OCI-LY7 (cell line): ENCODE measurements around the gene LILRB1. TPM values are rescaled to one million over a fixed set of nuclear protein-coding genes. Genes with fewer than 3 reads are reported as not detected.
"Not testable (repeated sequence)": the region's sequence is repeated elsewhere in the genome, so short reads cannot be mapped to it uniquely, and the experiment has no call there.

ENCODE experiments used
- BruUV-seq: library from RNA; stranded (reverse); fragments of 400-500 nt; replicated peaks from 2 replicates; lab custom pipeline; 2021; lab: Mats Ljungman, UMichigan
- CTCF ChIA-PET: fragments of 300-600 bp; sonication (Branson Sonifier 250); formaldehyde crosslinking; loops from one replicate; lab custom pipeline; 2022; ENCODE audit warnings: antibody characterized with exemption; ENCODE audit not compliant: unreplicated experiment; lab: Charles Lee
- POLR2A ChIA-PET: fragments of 300-600 bp; sonication (Branson Sonifier 250); formaldehyde crosslinking; loops from one replicate; lab custom pipeline; 2022; ENCODE audit warnings: antibody characterized with exemption; lab: Charles Lee
- DNase-seq: peaks from one replicate; pipeline ENCODE4 v3.0.0-alpha.2; 2015; ENCODE audit warnings: low spot score
- H2AFZ ChIP-seq: fragments of 200-600 bp; sonication (generic), shearing (Covaris generic); 2 replicates; pipeline ENCODE4 v1.6.1; 2014; ENCODE audit warnings: mild to moderate bottlenecking, antibody characterized with exemption, low read length, moderate library complexity
- H3K27ac ChIP-seq: fragments of 200-600 bp; sonication (generic); 2 replicates; pipeline ENCODE4 v1.5.1; 2014; ENCODE audit warnings: mixed run types, low read depth, mild to moderate bottlenecking, moderate library complexity, low read length, inconsistent platforms; ENCODE audit not compliant: poor library complexity, severe bottlenecking
- H3K36me3 ChIP-seq: fragments of 200-600 bp; sonication (generic); 2 replicates; pipeline ENCODE4 v1.6.1; 2014; ENCODE audit warnings: mild to moderate bottlenecking, antibody characterized with exemption, low read length, moderate library complexity, mixed read lengths; ENCODE audit not compliant: insufficient read depth
- H3K4me1 ChIP-seq: fragments of 200-600 bp; sonication (generic); 2 replicates; pipeline ENCODE4 v1.5.1; 2014; ENCODE audit warnings: mild to moderate bottlenecking, low read length; ENCODE audit not compliant: insufficient read depth, poor library complexity, severe bottlenecking
- H3K4me2 ChIP-seq: fragments of 200-600 bp; sonication (generic); 2 replicates; pipeline ENCODE4 v1.6.1; 2014; ENCODE audit warnings: mild to moderate bottlenecking, low read length
- H3K4me3 ChIP-seq: fragments of 200-600 bp; sonication (generic); 2 replicates; pipeline ENCODE4 v1.5.1; 2014; ENCODE audit warnings: mild to moderate bottlenecking, low read depth, low read length; ENCODE audit not compliant: poor library complexity, severe bottlenecking
- H3K79me2 ChIP-seq: fragments of 200-600 bp; sonication (generic); 2 replicates; pipeline ENCODE4 v1.6.1; 2016; ENCODE audit warnings: low read depth, mild to moderate bottlenecking, low read length, moderate library complexity, mixed read lengths; ENCODE audit not compliant: insufficient read depth
- H3K9me2 ChIP-seq: fragments of 200-600 bp; sonication (generic); 2 replicates; pipeline ENCODE4 v1.6.1; 2016; ENCODE audit warnings: mild to moderate bottlenecking, low read length, mixed read lengths; ENCODE audit not compliant: insufficient read depth
- H3K9me3 ChIP-seq: fragments of 200-600 bp; sonication (generic); 2 replicates; pipeline ENCODE4 v1.6.1; 2014; ENCODE audit warnings: mild to moderate bottlenecking, mixed run types, low read length, mixed read lengths
- H4K20me1 ChIP-seq: fragments of 200-600 bp; sonication (generic); 2 replicates; pipeline ENCODE4 v1.6.1; 2014; ENCODE audit warnings: mild to moderate bottlenecking, antibody characterized with exemption, low read length, moderate library complexity, mixed read lengths; ENCODE audit not compliant: insufficient read depth
- CTCF ChIP-seq: fragments of 200-600 bp; sonication (generic); conservative IDR thresholded peaks from 2 replicates; pipeline ENCODE4 v1.5.1; 2014; ENCODE audit warnings: mild to moderate bottlenecking, antibody characterized with exemption, low read length, moderate library complexity, mixed read lengths
- EZH2phosphoT487 ChIP-seq: fragments of 200-600 bp; sonication (generic); IDR thresholded peaks from 2 replicates; pipeline ENCODE4 v1.6.1; 2018; ENCODE audit warnings: low read depth, borderline replicate concordance, mild to moderate bottlenecking, mixed run types, antibody characterized with exemption, low read length, moderate library complexity, mixed read lengths
- intact Hi-C: fragments of 100-400 bp; cut with micrococcal nuclease; formaldehyde crosslinking; loops from one replicate; pipeline ENCODE4 v1.10.0; 2022; ENCODE audit not compliant: unreplicated experiment
- total RNA-seq, 2 experiments: library from RNA; depleted of rRNA in 1 of 2; stranded (reverse); fragments of >200 nt in 1 of 2; shearing (Covaris generic) in 1 of 2; gene quantifications; 2 replicates each; pipeline ENCODE4 v1.2.3, GENCODE V29; 2014 to 2022

LILRB1 gene
- total RNA-seq, 2 experiments from 2014 or later: 4.5 TPM; not detected in 1

- CTCF ChIA-PET: interaction anchor here (0.6 to 1.6 kb wide), 3 partner anchors 9 to 244 kb away, joined by 3 read pairs; no protein-coding TSS in a partner anchor
- no peak overlapping the region for H3K4me2 ChIP-seq
- H3K4me1 ChIP-seq: no peaks in the 10 kb centered on the region
- no peak overlapping the region for H3K27ac ChIP-seq
- DNase-seq: peak; percentile 63
- H3K4me3 ChIP-seq: no peak overlapping the region
- H3K79me2 ChIP-seq: no peaks in the 10 kb centered on the region
- no peaks in the 10 kb centered on the region for H3K36me3 ChIP-seq
- TF ChIP-seq EZH2phosphoT487 (no peak), CTCF (peak; percentile 92)
- no peaks in the 10 kb centered on the region for H3K9me3 ChIP-seq
- no peaks in the 10 kb centered on the region for H3K9me2 ChIP-seq
- no TSS peak for BruUV-seq
- H4K20me1 ChIP-seq: no peaks in the 10 kb centered on the region
- POLR2A ChIA-PET: no interaction called here
- no peak overlapping the region for H2AFZ ChIP-seq
- intact Hi-C loops: no loop called here
These were observed 43.8 kb downstream of the LILRB1 start for GRCh38 chr19:54674021-54674617.

- H2AFZ ChIP-seq, H3K4me2 ChIP-seq, H3K4me1 ChIP-seq, H3K9me3 ChIP-seq, H4K20me1 ChIP-seq, H3K4me3 ChIP-seq, H3K9me2 ChIP-seq, H3K27ac ChIP-seq, H3K36me3 ChIP-seq, CTCF ChIA-PET, BruUV-seq, POLR2A ChIA-PET, H3K79me2 ChIP-seq: not testable (repeated sequence)
- intact Hi-C loops: loop anchor here (1.0 kb wide), 2 partner anchors 23 to 195 kb away; no protein-coding TSS in a partner anchor
- peak; percentile 65 for DNase-seq
- TF ChIP-seq CTCF: peak; percentile 88
These were observed 46.0 kb downstream of the LILRB1 start for GRCh38 chr19:54676210-54676834.

- Histone ChIP-seq H3K9me3 (no peaks in the 10 kb centered on the region), H3K36me3 (no peaks in the 10 kb centered on the region), H3K4me3 (no peak overlapping the region), H3K9me2 (no peaks in the 10 kb centered on the region), H3K4me2 (no peak overlapping the region), H2AFZ (no peak overlapping the region), H3K79me2 (no peaks in the 10 kb centered on the region), H3K4me1 (peaks cover 4% of the 10 kb centered on the region), H4K20me1 (no peaks in the 10 kb centered on the region), H3K27ac (no peak overlapping the region)
- ChIA-PET CTCF (no interaction called here), POLR2A (no interaction called here)
- TF ChIP-seq CTCF (no peak), EZH2phosphoT487 (no peak)
- no peak for DNase-seq
- intact Hi-C loops: no loop called here
- no TSS peak for BruUV-seq
These were observed 46.9 kb downstream of the LILRB1 start for GRCh38 chr19:54677217-54677616.

GRCh38 chr19:54681596-54681995 is 51.3 kb downstream of the LILRB1 start:
- H3K27ac ChIP-seq, CTCF ChIA-PET, intact Hi-C loops, POLR2A ChIA-PET, H3K9me2 ChIP-seq, BruUV-seq, H3K4me1 ChIP-seq, H2AFZ ChIP-seq, H4K20me1 ChIP-seq, H3K4me3 ChIP-seq, H3K79me2 ChIP-seq, H3K9me3 ChIP-seq, H3K36me3 ChIP-seq: not testable (repeated sequence)
- DNase-seq: peak; percentile 5
- H3K4me2 ChIP-seq: peak overlapping the region; percentile 43
